ENCODE data around the gene TRAF2.

DNA sequence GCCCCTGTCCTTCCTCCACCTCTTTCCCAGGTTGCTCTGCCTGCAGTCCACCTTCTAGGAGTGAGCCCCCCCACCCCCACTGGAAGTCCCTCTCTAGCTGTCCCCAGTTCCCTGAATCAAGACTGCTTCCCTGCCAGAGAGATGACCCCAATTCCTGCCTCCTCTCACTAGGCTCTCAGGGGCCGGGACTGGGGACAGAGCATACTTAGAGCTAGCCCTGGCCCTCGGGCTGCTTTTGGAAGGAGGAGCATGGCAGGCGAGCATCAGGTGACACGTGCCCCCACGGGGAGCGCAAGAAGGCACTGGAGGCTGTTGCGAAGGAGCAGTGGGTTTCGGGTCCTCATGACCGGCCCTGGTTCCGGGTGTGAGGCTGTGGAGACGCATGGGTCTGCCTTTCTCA is 9.7 kb downstream of the TRAF2 start:
- TF ChIP-seq EZH2phosphoT487 (IDR thresholded peaks at IDR 0.05; ENCODE audit: low read depth) (no peak), CTCF (IDR thresholded peaks at IDR 0.05; ENCODE audit: low read depth, low read length) (no peak)
